Thymus (tissue), 11 donors: ENCODE measurements around the gene TM9SF1. TPM values are rescaled to one million over a fixed set of nuclear protein-coding genes. Genes with fewer than 3 reads are reported as not detected.
A peak's percentile ranks its signal among the peaks of the same experiment; 100 is the strongest.

ENCODE experiments used
- DNase-seq, 9 donors: peaks; one replicate each; pipeline ENCODE4 v3.0.0-alpha.2; 2013; ENCODE audit warnings: low spot score in 9 of 9, low read depth in 6 of 9, missing footprints in 1 of 9
- H3K27ac ChIP-seq, 2 donors: one replicate each; pipeline ENCODE4 v1.5.1; 2013; ENCODE audit warnings: control low read depth in 1 of 2, low read depth in 1 of 2, low read length in 1 of 2, mild to moderate bottlenecking in 1 of 2, moderate library complexity in 1 of 2
- H3K27me3 ChIP-seq, 2 donors: one replicate each; pipeline ENCODE4 v1.5.1; 2013; ENCODE audit warnings: low read length in 1 of 2; ENCODE audit not compliant: control insufficient read depth in 2 of 2, insufficient read depth in 1 of 2
- H3K36me3 ChIP-seq, 2 donors: one replicate each; pipeline ENCODE4 v1.5.1; 2013; ENCODE audit warnings: low read length in 1 of 2, mild to moderate bottlenecking in 1 of 2, moderate library complexity in 1 of 2; ENCODE audit not compliant: control insufficient read depth in 2 of 2, insufficient read depth in 2 of 2
- H3K4me1 ChIP-seq, 2 donors: one replicate each; pipeline ENCODE4 v1.5.1; 2013; ENCODE audit warnings: low read length in 2 of 2; ENCODE audit not compliant: control insufficient read depth in 2 of 2, insufficient read depth in 2 of 2
- H3K4me3 ChIP-seq, 2 donors: one replicate each; pipeline ENCODE4 v1.5.1; 2013; ENCODE audit warnings: low read length in 2 of 2, control low read depth in 1 of 2, mild to moderate bottlenecking in 1 of 2
- H3K9me3 ChIP-seq, 2 donors: one replicate each; pipeline ENCODE4 v1.5.1; 2013; ENCODE audit warnings: low read length in 1 of 2, mild to moderate bottlenecking in 1 of 2; ENCODE audit not compliant: control insufficient read depth in 2 of 2, insufficient read depth in 1 of 2
- WGBS: extraction: QIAGEN DNeasy Blood & Tissue Kit; methylation state at CpG from one replicate; pipeline ENCODE4 v1.1.7; 2013; 5-methylcytosine and 5-hydroxymethylcytosine counted together
- polyA plus RNA-seq: library from polyadenylated mRNA; stranded (reverse); fragments of 200-250 nt; gene quantifications from one replicate; pipeline ENCODE4 v1.2.3, GENCODE V29; 2013
- total RNA-seq: library from RNA; stranded (reverse); fragments of 120-200 nt; gene quantifications from one replicate; pipeline ENCODE4 v1.2.4, GENCODE V29; 2013
- donor health status: healthy.

Gene TM9SF1
- total and polyA plus RNA-seq, 2 donors, result 12.5 to 18.2 TPM

DNA sequence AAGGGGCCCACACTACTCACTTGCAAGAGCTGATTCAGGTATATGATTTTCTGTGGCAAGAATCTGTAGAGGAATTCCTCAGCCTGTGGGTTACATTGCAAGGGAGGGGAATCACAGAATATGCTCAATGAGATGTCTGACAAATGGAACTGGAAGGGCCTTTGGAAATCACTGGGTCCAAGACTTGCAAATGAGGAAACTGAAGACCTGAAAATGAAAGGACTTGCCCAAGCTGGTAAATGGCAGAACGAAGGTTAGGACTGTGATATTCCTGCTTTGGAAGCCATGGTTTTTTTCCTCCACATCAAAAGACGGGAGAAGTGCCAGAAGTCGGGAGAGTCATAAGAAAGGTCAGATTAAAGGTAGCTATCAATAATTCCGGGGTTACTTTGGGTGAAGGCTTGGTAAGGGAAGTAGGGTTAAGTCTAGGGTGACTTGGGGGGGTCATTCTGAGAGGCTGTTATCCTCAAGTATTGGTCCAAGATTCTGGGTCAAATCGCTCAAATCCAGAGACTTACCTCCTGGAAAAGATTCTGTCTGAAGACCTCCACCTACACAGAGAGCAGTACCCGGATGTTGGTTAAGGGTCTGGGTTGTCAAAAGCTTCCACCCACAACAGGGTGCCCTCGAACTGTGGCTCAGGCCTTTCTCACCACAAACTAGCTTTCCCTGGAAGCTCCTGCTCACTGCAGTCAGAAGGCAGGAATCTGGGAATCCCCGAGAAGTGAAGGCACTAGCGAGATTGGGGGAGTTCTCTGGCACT is 49.4 kb downstream of the TM9SF1 start:
- H3K27me3 ChIP-seq, result no peaks in the 10 kb centered on the region
- WGBS, result 22% methylated on average over 9 of the region's 9 CpGs
- DNase-seq, result peak in 1 of 9 donors; percentile 54
- peaks cover 0 to 10% of the 10 kb centered on the region in 2 donors for H3K9me3 ChIP-seq
- H3K27ac ChIP-seq, result peak overlapping the region; percentile 95 to 98
- peaks cover 29 to 52% of the 10 kb centered on the region in 2 donors for H3K36me3 ChIP-seq
- H3K4me3 ChIP-seq, result peak overlapping the region; percentile 78 to 90
- H3K4me1 ChIP-seq, result peaks cover 27 to 38% of the 10 kb centered on the region in 2 donors

GRCh38 chr14:24145219-24145618 is 50.0 kb downstream of the TM9SF1 start:
- WGBS, result 99% methylated on average over 2 of the region's 2 CpGs
- no peak for DNase-seq
- no peak overlapping the region for H3K27ac ChIP-seq
- peaks cover 27 to 44% of the 10 kb centered on the region in 2 donors for H3K4me1 ChIP-seq
- peaks cover 0 to 12% of the 10 kb centered on the region in 2 donors for H3K9me3 ChIP-seq
- peaks cover 22 to 46% of the 10 kb centered on the region in 2 donors for H3K36me3 ChIP-seq
- no peak overlapping the region for H3K4me3 ChIP-seq
- H3K27me3 ChIP-seq, result no peaks in the 10 kb centered on the region

DNA sequence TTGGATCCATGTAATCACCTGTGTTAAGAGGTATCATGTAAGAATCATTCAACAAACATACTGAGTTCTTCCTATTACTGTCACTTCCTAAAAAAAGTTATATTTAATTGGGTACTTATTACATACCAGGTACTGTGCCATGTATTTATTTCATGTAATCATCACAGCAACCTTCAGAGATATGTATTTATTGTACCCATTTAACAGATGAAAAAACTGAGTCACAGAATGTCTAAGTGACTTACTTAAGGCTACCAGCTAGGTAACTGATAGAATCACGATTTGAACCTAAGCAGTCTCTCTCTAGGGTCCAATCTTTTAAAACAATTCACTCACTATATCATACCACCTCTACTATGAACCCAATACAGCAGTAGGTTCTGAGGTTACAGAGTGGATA is 50.8 kb downstream of the TM9SF1 start:
- Histone ChIP-seq H3K4me1 (peaks cover 27 to 49% of the 10 kb centered on the region in 2 donors), H3K27ac (no peak overlapping the region)
- 99% methylated on average over 1 of the region's 1 CpG for WGBS

DNA sequence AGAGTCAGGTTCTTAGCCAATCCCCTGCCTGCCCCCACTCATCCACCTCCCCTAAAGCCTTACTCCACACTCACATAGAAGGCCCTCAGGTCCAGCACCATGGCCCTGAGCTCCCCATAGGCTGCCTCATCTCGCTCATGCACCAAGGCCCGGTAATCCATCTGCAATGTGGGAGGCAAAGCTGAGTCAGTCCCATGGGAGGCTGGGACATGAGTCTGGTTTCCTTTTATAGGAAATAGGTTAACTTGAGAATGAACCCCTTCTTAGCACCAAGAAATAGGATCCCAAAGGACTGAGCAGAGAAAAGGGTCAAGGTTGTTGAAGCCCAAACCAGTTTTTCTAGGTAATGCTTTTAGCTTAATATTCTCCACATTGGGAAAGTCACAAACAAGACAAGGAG is 51.7 kb downstream of the TM9SF1 start:
- no peak overlapping the region for H3K27ac ChIP-seq
- no peaks in the 10 kb centered on the region for H3K27me3 ChIP-seq
- DNase-seq, result no peak
- H3K9me3 ChIP-seq, result peaks cover 0 to 12% of the 10 kb centered on the region in 2 donors
- no peak overlapping the region for H3K4me3 ChIP-seq
- WGBS, result 97% methylated on average over 2 of the region's 2 CpGs
- H3K4me1 ChIP-seq, result peaks cover 31 to 52% of the 10 kb centered on the region in 2 donors
- peaks cover 21 to 42% of the 10 kb centered on the region in 2 donors for H3K36me3 ChIP-seq

More for the DNA sequence above, 50.8 kb downstream of the TM9SF1 start:
- no peaks in the 10 kb centered on the region for H3K27me3 ChIP-seq
- H3K9me3 ChIP-seq, result peaks cover 0 to 12% of the 10 kb centered on the region in 2 donors
- H3K36me3 ChIP-seq, result peaks cover 15 to 41% of the 10 kb centered on the region in 2 donors
- no peak for DNase-seq
- no peak overlapping the region for H3K4me3 ChIP-seq

- Histone ChIP-seq H3K27me3 (no peaks in the 10 kb centered on the region), H3K36me3 (peaks cover 31 to 55% of the 10 kb centered on the region in 2 donors), H3K27ac (peak within 1 kb of the TSS; percentile 96 to 98), H3K9me3 (peaks cover 0 to 12% of the 10 kb centered on the region in 2 donors), H3K4me1 (peaks cover 32 to 62% of the 10 kb centered on the region in 2 donors), H3K4me3 (peak within 1 kb of the TSS; percentile 86 to 98)
- peak; percentile 97 to 100 (median 99) for DNase-seq
- under 1% methylated on average over 65 of the region's 65 CpGs for WGBS
Observed at GRCh38 chr14:24141097-24141880, 54.0 kb downstream of the TM9SF1 start, which contains the start of gene EMC9. EMC9 (minus strand) TSS chr14:24141591; CDS start chr14:24141304, 287 bp downstream.

GRCh38 chr14:24139272-24139934 is 55.8 kb downstream of the TM9SF1 start:
- H3K4me3 ChIP-seq, result no peak overlapping the region
- peaks cover 0 to 12% of the 10 kb centered on the region in 2 donors for H3K9me3 ChIP-seq
- H3K4me1 ChIP-seq, result peaks cover 26 to 52% of the 10 kb centered on the region in 2 donors
- no peaks in the 10 kb centered on the region for H3K27me3 ChIP-seq
- peaks cover 31 to 46% of the 10 kb centered on the region in 2 donors for H3K36me3 ChIP-seq
- WGBS, result 97% methylated on average over 9 of the region's 9 CpGs
- no peak for DNase-seq
- no peak overlapping the region for H3K27ac ChIP-seq

Other genes with a start within 250 kb of the TM9SF1 start
Only the 30 nearest of the 35 such genes appear.
- gene CARMIL3, start 143.4 kb downstream of the TM9SF1 start, total RNA-seq, result 0.52 TPM
- gene CARMIL3, start 143.4 kb downstream of the TM9SF1 start, polyA plus RNA-seq, result 0.89 TPM
- 0.05 TPM for gene CPNE6, start 123.9 kb downstream of the TM9SF1 start, total RNA-seq
- 0.34 TPM for gene CPNE6, start 123.9 kb downstream of the TM9SF1 start, polyA plus RNA-seq
- gene PCK2, start 101.1 kb downstream of the TM9SF1 start, total RNA-seq, result 6.7 TPM
- 11.6 TPM for gene PCK2, start 101.1 kb downstream of the TM9SF1 start, polyA plus RNA-seq
- 66.7 TPM for gene DCAF11, start 80.7 kb downstream of the TM9SF1 start, total RNA-seq
- 36.6 TPM for gene DCAF11, start 80.7 kb downstream of the TM9SF1 start, polyA plus RNA-seq
- gene NRL, start 80.5 kb downstream of the TM9SF1 start, total RNA-seq, result 3.4 TPM
- gene NRL, start 80.5 kb downstream of the TM9SF1 start, polyA plus RNA-seq, result 4.7 TPM
- 0.80 TPM for gene FITM1, start 64.8 kb downstream of the TM9SF1 start, total RNA-seq
- gene FITM1, start 64.8 kb downstream of the TM9SF1 start, polyA plus RNA-seq, result 3.5 TPM
- gene PSME1, start 59.2 kb downstream of the TM9SF1 start, total RNA-seq, result 280 TPM
- gene PSME1, start 59.2 kb downstream of the TM9SF1 start, polyA plus RNA-seq, result 255 TPM
- gene EMC9, start 53.9 kb downstream of the TM9SF1 start, total RNA-seq, result 26.8 TPM
- 40.8 TPM for gene EMC9, start 53.9 kb downstream of the TM9SF1 start, polyA plus RNA-seq
- gene PSME2, start 48.8 kb downstream of the TM9SF1 start, total RNA-seq, result 387 TPM
- gene PSME2, start 48.8 kb downstream of the TM9SF1 start, polyA plus RNA-seq, result 420 TPM
- gene RNF31, start 47.9 kb downstream of the TM9SF1 start, total RNA-seq, result 44.9 TPM
- 105 TPM for gene RNF31, start 47.9 kb downstream of the TM9SF1 start, polyA plus RNA-seq
- 117 TPM for gene IRF9, start 34.2 kb downstream of the TM9SF1 start, total RNA-seq
- gene IRF9, start 34.2 kb downstream of the TM9SF1 start, polyA plus RNA-seq, result 167 TPM
- gene REC8, start 23.4 kb downstream of the TM9SF1 start, total RNA-seq, result 17.7 TPM
- gene REC8, start 23.4 kb downstream of the TM9SF1 start, polyA plus RNA-seq, result 47.8 TPM
- gene IPO4, start 6.6 kb downstream of the TM9SF1 start, total RNA-seq, result 19.3 TPM
- gene IPO4, start 6.6 kb downstream of the TM9SF1 start, polyA plus RNA-seq, result 12.1 TPM
- gene TSSK4, start 10.3 kb upstream of the TM9SF1 start, total RNA-seq, result not detected
- gene TSSK4, start 10.3 kb upstream of the TM9SF1 start, polyA plus RNA-seq, result 0.02 TPM
- 76.9 TPM for gene CHMP4A, start 18.0 kb upstream of the TM9SF1 start, total RNA-seq
- 151 TPM for gene CHMP4A, start 18.0 kb upstream of the TM9SF1 start, polyA plus RNA-seq
- gene MDP1, start 20.6 kb upstream of the TM9SF1 start, total RNA-seq, result 47.9 TPM
- 48.8 TPM for gene MDP1, start 20.6 kb upstream of the TM9SF1 start, polyA plus RNA-seq
- gene NEDD8, start 36.9 kb upstream of the TM9SF1 start, total RNA-seq, result 259 TPM
- gene NEDD8, start 36.9 kb upstream of the TM9SF1 start, polyA plus RNA-seq, result 214 TPM
- gene GMPR2, start 37.5 kb upstream of the TM9SF1 start, total RNA-seq, result 67.0 TPM
- gene GMPR2, start 37.5 kb upstream of the TM9SF1 start, polyA plus RNA-seq, result 53.6 TPM
- gene TINF2, start 47.2 kb upstream of the TM9SF1 start, total RNA-seq, result 68.8 TPM
- 81.6 TPM for gene TINF2, start 47.2 kb upstream of the TM9SF1 start, polyA plus RNA-seq
- gene TGM1, start 67.7 kb upstream of the TM9SF1 start, total RNA-seq, result 1.5 TPM
- 41.0 TPM for gene TGM1, start 67.7 kb upstream of the TM9SF1 start, polyA plus RNA-seq
- 14.8 TPM for gene RABGGTA, start 76.2 kb upstream of the TM9SF1 start, total RNA-seq
- gene RABGGTA, start 76.2 kb upstream of the TM9SF1 start, polyA plus RNA-seq, result 40.4 TPM
- 10.2 TPM for gene DHRS1, start 104.3 kb upstream of the TM9SF1 start, total RNA-seq
- gene DHRS1, start 104.3 kb upstream of the TM9SF1 start, polyA plus RNA-seq, result 59.6 TPM
- gene NOP9, start 104.4 kb upstream of the TM9SF1 start, total RNA-seq, result 14.9 TPM
- gene NOP9, start 104.4 kb upstream of the TM9SF1 start, polyA plus RNA-seq, result 7.9 TPM
- gene CIDEB, start 112.5 kb upstream of the TM9SF1 start, total RNA-seq, result 8.1 TPM
- 13.4 TPM for gene CIDEB, start 112.5 kb upstream of the TM9SF1 start, polyA plus RNA-seq
- gene LTB4R2, start 114.7 kb upstream of the TM9SF1 start, total RNA-seq, result 5.5 TPM
- 6.5 TPM for gene LTB4R2, start 114.7 kb upstream of the TM9SF1 start, polyA plus RNA-seq
- gene LTB4R, start 116.1 kb upstream of the TM9SF1 start, total RNA-seq, result 4.4 TPM
- 73.3 TPM for gene LTB4R, start 116.1 kb upstream of the TM9SF1 start, polyA plus RNA-seq
- gene ADCY4, start 139.6 kb upstream of the TM9SF1 start, total RNA-seq, result 1.9 TPM
- 17.6 TPM for gene ADCY4, start 139.6 kb upstream of the TM9SF1 start, polyA plus RNA-seq
- 10.9 TPM for gene RIPK3, start 144.6 kb upstream of the TM9SF1 start, total RNA-seq
- 15.2 TPM for gene RIPK3, start 144.6 kb upstream of the TM9SF1 start, polyA plus RNA-seq
- 16.6 TPM for gene NFATC4, start 172.7 kb upstream of the TM9SF1 start, total RNA-seq
- 79.8 TPM for gene NFATC4, start 172.7 kb upstream of the TM9SF1 start, polyA plus RNA-seq
- 3.1 TPM for gene NYNRIN, start 203.6 kb upstream of the TM9SF1 start, total RNA-seq
- 4.3 TPM for gene NYNRIN, start 203.6 kb upstream of the TM9SF1 start, polyA plus RNA-seq